PC-3 (cell line): ENCODE results near the gene SCCPDH. TPM values are rescaled to one million over a fixed set of nuclear protein-coding genes. Genes with fewer than 3 reads are reported as not detected.
"Not testable (repeated sequence)": the region's sequence is repeated elsewhere in the genome, so short reads cannot be mapped to it uniquely, and the experiment has no call there.

ENCODE experiments used
- ATAC-seq: fragments of 200-7000 bp; cut with Tn5 transposase; 2 replicates; pipeline ENCODE4 v1.9.1; 2020; ENCODE audit warnings: mild to moderate bottlenecking, moderate library complexity
- BruUV-seq: library from RNA; stranded (reverse); fragments of 400-500 nt; replicated peaks from 2 replicates; lab custom pipeline; 2021; lab: Mats Ljungman, UMichigan
- CTCF ChIA-PET: fragments of 300-600 bp; sonication (Branson Sonifier 250); formaldehyde crosslinking; loops from one replicate; lab custom pipeline; 2022; ENCODE audit warnings: antibody characterized with exemption; lab: Charles Lee
- POLR2A ChIA-PET: fragments of 300-600 bp; sonication (Branson Sonifier 250); formaldehyde crosslinking; loops from one replicate; lab custom pipeline; 2022; ENCODE audit warnings: antibody characterized with exemption; ENCODE audit not compliant: unreplicated experiment; lab: Charles Lee
- DNase-seq: peaks from one replicate; pipeline ENCODE4 v3.0.0-alpha.2; 2015
- H2AFZ ChIP-seq: fragments of 300-600 bp; sonication (generic); 2 replicates; pipeline ENCODE4 v1.6.0; 2016; ENCODE audit warnings: antibody characterized with exemption, low read length
- H3F3A ChIP-seq: fragments of 300-600 bp; sonication (generic); one replicate; pipeline ENCODE4 v1.6.0; 2017; ENCODE audit warnings: antibody characterized with exemption, low read length, control low read depth, mild to moderate bottlenecking; ENCODE audit not compliant: unreplicated experiment
- H3K27ac ChIP-seq: fragments of 300-600 bp; sonication (generic); 2 replicates; pipeline ENCODE4 v1.5.1; 2016; ENCODE audit warnings: mild to moderate bottlenecking, low read length
- H3K27me3 ChIP-seq: fragments of 300-600 bp; sonication (generic); 2 replicates; pipeline ENCODE4 v1.6.1; 2016; ENCODE audit warnings: low read length, mixed read lengths
- H3K36me3 ChIP-seq: fragments of 300-600 bp; sonication (generic); 2 replicates; pipeline ENCODE4 v1.6.1; 2016; ENCODE audit warnings: low read depth, mixed run types, low read length, mixed read lengths
- H3K4me1 ChIP-seq: fragments of 300-600 bp; sonication (generic); 2 replicates; pipeline ENCODE4 v1.5.1; 2016; ENCODE audit warnings: low read length; ENCODE audit not compliant: insufficient read depth
- H3K4me2 ChIP-seq: fragments of 300-600 bp; sonication (generic); 2 replicates; pipeline ENCODE4 v1.6.0; 2016; ENCODE audit warnings: low read length
- H3K4me3 ChIP-seq: fragments of 300-600 bp; sonication (generic); 2 replicates; pipeline ENCODE4 v1.5.1; 2016; ENCODE audit warnings: mild to moderate bottlenecking, low read length, mixed read lengths
- H3K79me2 ChIP-seq: fragments of 300-600 bp; sonication (generic); 2 replicates; pipeline ENCODE4 v1.6.1; 2017; ENCODE audit warnings: low read length, mixed read lengths
- H3K9ac ChIP-seq: fragments of 300-600 bp; sonication (generic); 2 replicates; pipeline ENCODE4 v1.6.0; 2016; ENCODE audit warnings: mild to moderate bottlenecking, low read length
- H3K9me2 ChIP-seq: fragments of 300-600 bp; sonication (generic); replicated peaks from 2 replicates; pipeline ENCODE4 v1.6.1; 2016; ENCODE audit warnings: mixed run types, low read length, mixed read lengths
- H3K9me3 ChIP-seq: fragments of 300-600 bp; sonication (generic); 2 replicates; pipeline ENCODE4 v1.6.1; 2016; ENCODE audit warnings: low read length, mixed read lengths
- H4K20me1 ChIP-seq: fragments of 300-600 bp; sonication (generic); 2 replicates; pipeline ENCODE4 v1.6.1; 2016; ENCODE audit warnings: low read length, mixed read lengths
- CTCF ChIP-seq: fragments of 300-600 bp; sonication (generic); conservative IDR thresholded peaks from 2 replicates; pipeline ENCODE4 v1.5.1; 2017; ENCODE audit warnings: antibody characterized with exemption, low read depth, mild to moderate bottlenecking, low read length
- EZH2 ChIP-seq: fragments of 300-600 bp; sonication (generic); IDR thresholded peaks from one replicate; pipeline ENCODE4 v1.6.1; 2017; ENCODE audit warnings: antibody characterized with exemption, mild to moderate bottlenecking, low read length; ENCODE audit not compliant: unreplicated experiment
- EZH2phosphoT487 ChIP-seq: fragments of 300-600 bp; sonication (generic); IDR thresholded peaks from 2 replicates; pipeline ENCODE4 v1.6.1; 2018; ENCODE audit warnings: mild to moderate bottlenecking, antibody characterized with exemption, low read length, borderline replicate concordance
- intact Hi-C: fragments of 100-400 bp; cut with micrococcal nuclease; formaldehyde crosslinking; loops from 2 replicates; pipeline ENCODE4 v1.9.0; 2023
- total RNA-seq: library from RNA; depleted of rRNA; stranded (reverse); fragments of >200 nt; gene quantifications from 2 replicates; pipeline ENCODE4 v1.2.3, GENCODE V29; 2014

SCCPDH gene
- total RNA-seq, 1 experiment from 2014 or later = 50.8 TPM

GRCh38 chr1:246728311-246728710, 4.1 kb downstream of the SCCPDH start:
- POLR2A ChIA-PET = no interaction called here
- no TSS peak for BruUV-seq
- H3K4me3 ChIP-seq = no peak overlapping the region
- H3K9me2 ChIP-seq = no peaks in the 10 kb centered on the region
- H3K9me3 ChIP-seq = no peaks in the 10 kb centered on the region
- no peak overlapping the region for H3K9ac ChIP-seq
- no peak overlapping the region for H3K27ac ChIP-seq
- H4K20me1 ChIP-seq = no peaks in the 10 kb centered on the region
- intact Hi-C loops = no loop called here
- no peaks in the 10 kb centered on the region for H3K27me3 ChIP-seq
- CTCF ChIA-PET = no interaction called here
- no peak overlapping the region for H2AFZ ChIP-seq
- H3K4me1 ChIP-seq = no peaks in the 10 kb centered on the region; the same call in 1 of the 2 replicates
- no peak for ATAC-seq
- no peak for TF ChIP-seq EZH2phosphoT487
- TF ChIP-seq EZH2 = no peak
- no peak for TF ChIP-seq CTCF
- H3K79me2 ChIP-seq = peaks cover 26% of the 10 kb centered on the region
- peaks cover 44% of the 10 kb centered on the region for H3K36me3 ChIP-seq
- H3F3A ChIP-seq = no peaks in the 10 kb centered on the region
- H3K4me2 ChIP-seq = no peak overlapping the region
- DNase-seq = no peak

DNA sequence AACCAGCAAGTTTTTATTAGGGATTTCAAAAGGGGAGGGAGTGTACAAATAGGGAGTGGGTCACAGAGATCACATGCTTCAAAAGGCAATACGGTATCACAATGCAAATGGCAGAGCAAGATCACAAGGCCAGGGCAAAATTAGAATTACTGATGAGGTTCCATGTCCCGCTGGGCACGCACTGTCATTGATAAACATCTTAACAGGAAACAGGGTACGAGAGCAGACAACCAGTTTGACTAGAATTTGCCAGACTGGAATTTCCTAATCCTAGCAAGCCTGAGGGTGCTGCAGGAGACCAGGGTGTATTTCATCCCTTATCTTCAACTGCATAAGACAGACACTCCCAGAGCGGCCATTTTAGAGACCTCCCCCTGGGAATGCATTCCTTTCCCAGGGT, 4.8 kb downstream of the SCCPDH start:
- H3K4me2 ChIP-seq, H3K4me3 ChIP-seq, H2AFZ ChIP-seq, H3F3A ChIP-seq, ATAC-seq, DNase-seq, POLR2A ChIA-PET, H3K9ac ChIP-seq, H3K27me3 ChIP-seq, H3K9me3 ChIP-seq, intact Hi-C loops, CTCF ChIA-PET, H3K27ac ChIP-seq, BruUV-seq, H3K9me2 ChIP-seq, H4K20me1 ChIP-seq, H3K4me1 ChIP-seq: not testable (repeated sequence)
- Histone ChIP-seq H3K36me3 (peaks cover 44% of the 10 kb centered on the region), H3K79me2 (peaks cover 26% of the 10 kb centered on the region)

DNA sequence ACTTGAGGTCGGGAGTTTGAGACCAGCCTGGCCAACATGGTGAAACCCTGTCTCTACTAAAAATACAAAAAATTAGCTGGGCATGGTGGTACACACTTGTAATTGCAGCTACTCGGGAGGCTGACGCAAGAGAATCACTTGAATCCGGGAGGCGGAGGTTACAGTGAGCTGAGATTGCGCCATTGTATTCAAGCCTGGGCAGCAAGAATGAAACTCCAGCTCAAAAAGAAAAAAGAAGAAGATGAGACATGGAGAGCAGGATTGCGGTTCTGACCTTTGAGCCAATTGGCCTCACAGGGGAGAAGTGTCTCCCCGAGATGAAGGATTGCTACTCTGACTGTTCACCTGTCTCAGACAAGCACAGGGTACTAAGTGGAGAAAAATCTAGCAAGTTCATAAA, 6.6 kb downstream of the SCCPDH start:
- no peak overlapping the region for H3K27ac ChIP-seq
- H4K20me1 ChIP-seq = no peaks in the 10 kb centered on the region
- no peak for TF ChIP-seq EZH2
- CTCF ChIA-PET = no interaction called here
- H3K9ac ChIP-seq = no peak overlapping the region
- intact Hi-C loops = no loop called here
- H3K36me3 ChIP-seq = peaks cover 55% of the 10 kb centered on the region
- H3F3A ChIP-seq = no peaks in the 10 kb centered on the region
- H3K4me2 ChIP-seq = no peak overlapping the region
- DNase-seq (no peak), ATAC-seq (no peak)
- H3K9me3 ChIP-seq = no peaks in the 10 kb centered on the region
- POLR2A ChIA-PET = no interaction called here
- no TSS peak for BruUV-seq
- H3K4me3 ChIP-seq = no peak overlapping the region
- H3K9me2 ChIP-seq = no peaks in the 10 kb centered on the region
- no peaks in the 10 kb centered on the region for H3K27me3 ChIP-seq
- H3K4me1 ChIP-seq = peaks cover 3% of the 10 kb centered on the region; the same call in 1 of the 2 replicates
- H3K79me2 ChIP-seq = peaks cover 11% of the 10 kb centered on the region
- H2AFZ ChIP-seq = no peak overlapping the region

- H3K4me2 ChIP-seq, H3K9me2 ChIP-seq, H3F3A ChIP-seq, H3K79me2 ChIP-seq, H2AFZ ChIP-seq, BruUV-seq, H3K9ac ChIP-seq, ATAC-seq, H3K4me3 ChIP-seq, H3K9me3 ChIP-seq, H3K27me3 ChIP-seq, POLR2A ChIA-PET, CTCF ChIA-PET, H3K4me1 ChIP-seq, H3K27ac ChIP-seq, DNase-seq, H4K20me1 ChIP-seq, intact Hi-C loops: not testable (repeated sequence)
- H3K36me3 ChIP-seq = peaks cover 56% of the 10 kb centered on the region
Observed at GRCh38 chr1:246731873-246732272, 7.7 kb downstream of the SCCPDH start.
